ENCODE results near the gene ICE2.

DNA sequence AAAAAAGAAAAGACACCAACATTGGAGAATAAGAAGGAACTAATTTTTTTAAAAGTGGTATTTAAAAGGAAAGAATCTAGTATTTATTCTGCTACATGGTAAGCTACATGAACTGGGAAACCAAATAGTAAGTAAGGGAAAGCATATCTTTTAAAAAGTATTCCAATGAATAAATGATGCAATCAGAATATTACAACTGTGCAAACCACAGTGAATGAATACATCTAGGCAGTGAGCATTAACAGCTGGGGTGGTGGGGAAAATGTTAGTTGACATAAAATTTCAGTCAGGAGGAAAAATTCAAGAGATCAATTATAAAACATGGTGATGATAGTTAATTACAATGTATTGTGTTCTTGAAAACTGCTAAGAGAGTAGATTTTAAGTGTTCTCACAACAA, 16.9 kb downstream of the ICE2 start:
- TF ChIP-seq, protein P1, sequence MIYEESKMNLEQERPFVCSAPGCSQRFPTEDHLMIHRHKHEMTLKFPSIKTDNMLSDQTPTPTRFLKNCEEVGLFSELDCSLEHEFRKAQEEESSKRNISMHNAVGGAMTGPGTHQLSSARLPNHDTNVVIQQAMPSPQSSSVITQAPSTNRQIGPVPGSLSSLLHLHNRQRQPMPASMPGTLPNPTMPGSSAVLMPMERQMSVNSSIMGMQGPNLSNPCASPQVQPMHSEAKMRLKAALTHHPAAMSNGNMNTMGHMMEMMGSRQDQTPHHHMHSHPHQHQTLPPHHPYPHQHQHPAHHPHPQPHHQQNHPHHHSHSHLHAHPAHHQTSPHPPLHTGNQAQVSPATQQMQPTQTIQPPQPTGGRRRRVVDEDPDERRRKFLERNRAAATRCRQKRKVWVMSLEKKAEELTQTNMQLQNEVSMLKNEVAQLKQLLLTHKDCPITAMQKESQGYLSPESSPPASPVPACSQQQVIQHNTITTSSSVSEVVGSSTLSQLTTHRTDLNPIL (CRISPR knock-in tag; IDR thresholded peaks at IDR 0.05; ENCODE audit: low read depth), result no peak
- TF ChIP-seq TCF4 (CRISPR knock-in tag; IDR thresholded peaks at IDR 0.05; ENCODE audit: borderline replicate concordance) (no peak), ZNF70 (CRISPR knock-in tag; IDR thresholded peaks at IDR 0.05) (no peak), ZFP3 (CRISPR knock-in tag; IDR thresholded peaks at IDR 0.05) (no peak), ZNF8 (CRISPR knock-in tag; IDR thresholded peaks at IDR 0.05) (no peak), ARNTL (CRISPR knock-in tag; IDR thresholded peaks at IDR 0.05; ENCODE audit: borderline replicate concordance, low read depth) (no peak), RARB (CRISPR knock-in tag; IDR thresholded peaks at IDR 0.05) (no peak), CSDC2 (CRISPR knock-in tag; IDR thresholded peaks at IDR 0.05) (no peak), GLIS3 (CRISPR knock-in tag; IDR thresholded peaks at IDR 0.05) (no peak), ZC3H10 (CRISPR knock-in tag; IDR thresholded peaks at IDR 0.05) (no peak), TOX (CRISPR knock-in tag; IDR thresholded peaks at IDR 0.05; ENCODE audit: borderline replicate concordance) (no peak)
- TF ChIP-seq, protein P2, sequence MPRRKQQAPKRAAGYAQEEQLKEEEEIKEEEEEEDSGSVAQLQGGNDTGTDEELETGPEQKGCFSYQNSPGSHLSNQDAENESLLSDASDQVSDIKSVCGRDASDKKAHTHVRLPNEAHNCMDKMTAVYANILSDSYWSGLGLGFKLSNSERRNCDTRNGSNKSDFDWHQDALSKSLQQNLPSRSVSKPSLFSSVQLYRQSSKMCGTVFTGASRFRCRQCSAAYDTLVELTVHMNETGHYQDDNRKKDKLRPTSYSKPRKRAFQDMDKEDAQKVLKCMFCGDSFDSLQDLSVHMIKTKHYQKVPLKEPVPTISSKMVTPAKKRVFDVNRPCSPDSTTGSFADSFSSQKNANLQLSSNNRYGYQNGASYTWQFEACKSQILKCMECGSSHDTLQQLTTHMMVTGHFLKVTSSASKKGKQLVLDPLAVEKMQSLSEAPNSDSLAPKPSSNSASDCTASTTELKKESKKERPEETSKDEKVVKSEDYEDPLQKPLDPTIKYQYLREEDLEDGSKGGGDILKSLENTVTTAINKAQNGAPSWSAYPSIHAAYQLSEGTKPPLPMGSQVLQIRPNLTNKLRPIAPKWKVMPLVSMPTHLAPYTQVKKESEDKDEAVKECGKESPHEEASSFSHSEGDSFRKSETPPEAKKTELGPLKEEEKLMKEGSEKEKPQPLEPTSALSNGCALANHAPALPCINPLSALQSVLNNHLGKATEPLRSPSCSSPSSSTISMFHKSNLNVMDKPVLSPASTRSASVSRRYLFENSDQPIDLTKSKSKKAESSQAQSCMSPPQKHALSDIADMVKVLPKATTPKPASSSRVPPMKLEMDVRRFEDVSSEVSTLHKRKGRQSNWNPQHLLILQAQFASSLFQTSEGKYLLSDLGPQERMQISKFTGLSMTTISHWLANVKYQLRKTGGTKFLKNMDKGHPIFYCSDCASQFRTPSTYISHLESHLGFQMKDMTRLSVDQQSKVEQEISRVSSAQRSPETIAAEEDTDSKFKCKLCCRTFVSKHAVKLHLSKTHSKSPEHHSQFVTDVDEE (CRISPR knock-in tag; IDR thresholded peaks at IDR 0.05), result no peak
- TF ChIP-seq, protein P3, sequence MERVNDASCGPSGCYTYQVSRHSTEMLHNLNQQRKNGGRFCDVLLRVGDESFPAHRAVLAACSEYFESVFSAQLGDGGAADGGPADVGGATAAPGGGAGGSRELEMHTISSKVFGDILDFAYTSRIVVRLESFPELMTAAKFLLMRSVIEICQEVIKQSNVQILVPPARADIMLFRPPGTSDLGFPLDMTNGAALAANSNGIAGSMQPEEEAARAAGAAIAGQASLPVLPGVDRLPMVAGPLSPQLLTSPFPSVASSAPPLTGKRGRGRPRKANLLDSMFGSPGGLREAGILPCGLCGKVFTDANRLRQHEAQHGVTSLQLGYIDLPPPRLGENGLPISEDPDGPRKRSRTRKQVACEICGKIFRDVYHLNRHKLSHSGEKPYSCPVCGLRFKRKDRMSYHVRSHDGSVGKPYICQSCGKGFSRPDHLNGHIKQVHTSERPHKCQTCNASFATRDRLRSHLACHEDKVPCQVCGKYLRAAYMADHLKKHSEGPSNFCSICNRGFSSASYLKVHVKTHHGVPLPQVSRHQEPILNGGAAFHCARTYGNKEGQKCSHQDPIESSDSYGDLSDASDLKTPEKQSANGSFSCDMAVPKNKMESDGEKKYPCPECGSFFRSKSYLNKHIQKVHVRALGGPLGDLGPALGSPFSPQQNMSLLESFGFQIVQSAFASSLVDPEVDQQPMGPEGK (CRISPR knock-in tag; IDR thresholded peaks at IDR 0.05; ENCODE audit: borderline replicate concordance), result no peak
